ENCODE measurements around the gene BMPR1B. TPM values are rescaled to one million over a fixed set of nuclear protein-coding genes. Genes with fewer than 3 reads are reported as not detected.

BMPR1B gene
- total RNA-seq, 1 donor from 2014 or later: not detected

DNA sequence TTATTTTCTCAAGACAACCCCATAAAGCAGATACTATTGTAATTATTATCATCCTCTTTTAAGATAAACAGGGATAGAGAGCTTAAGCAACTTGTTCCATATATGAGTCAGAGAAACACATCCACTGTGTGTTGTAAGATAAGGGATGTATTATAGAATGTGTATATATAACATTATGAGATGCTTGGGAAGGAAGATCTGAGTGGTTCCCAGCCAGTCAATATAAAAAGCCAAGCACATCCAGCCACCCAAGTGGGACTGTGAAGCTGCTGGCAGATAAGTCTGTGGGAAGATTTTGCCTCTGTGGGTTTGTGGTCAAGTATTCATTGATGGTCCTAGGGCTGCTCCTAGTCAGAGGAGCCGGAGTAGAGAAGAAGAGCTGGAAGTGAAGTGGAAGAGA, 16.5 kb upstream of the BMPR1B start:
- Mint-ChIP-seq H3K27me3 (ENCODE audit: insufficient read depth) (no peaks in the 10 kb centered on the region), H3K9me3 (no peaks in the 10 kb centered on the region), H3K4me1 (ENCODE audit: low read depth) (no peaks in the 10 kb centered on the region), H3K36me3 (ENCODE audit: low read depth) (no peaks in the 10 kb centered on the region), H3K27ac (no peak overlapping the region), H3K4me3 (no peak overlapping the region)
- no peak for DNase-seq (ENCODE audit: low spot score)
- intact Hi-C loops (cut with micrococcal nuclease): loop anchor here (10.0 kb wide), 1 partner anchor 633 kb away; no protein-coding TSS in a partner anchor

DNA sequence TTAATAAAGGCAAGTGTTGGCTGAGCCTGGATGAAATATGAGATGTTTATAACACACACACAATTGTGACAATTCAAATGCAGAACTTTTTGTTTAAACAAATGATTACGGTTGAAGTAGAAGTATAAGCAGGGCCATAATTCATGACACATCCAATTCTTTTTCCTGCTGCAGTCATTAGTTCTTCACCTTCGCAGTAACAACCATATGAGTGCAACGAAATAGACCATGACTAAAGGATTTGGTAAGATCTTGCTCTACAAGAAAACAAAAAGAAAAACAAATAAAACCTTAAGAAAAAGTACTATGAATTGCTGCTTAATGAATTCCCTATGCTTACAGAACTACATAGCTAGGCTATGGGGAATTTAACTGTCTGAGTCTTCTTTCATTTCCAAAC, 13.9 kb upstream of the BMPR1B start:
- H3K27ac Mint-ChIP-seq: no peak overlapping the region
- no peaks in the 10 kb centered on the region for H3K27me3 Mint-ChIP-seq (ENCODE audit: insufficient read depth)
- DNase-seq (ENCODE audit: low spot score): no peak
- no peak overlapping the region for H3K4me3 Mint-ChIP-seq
- intact Hi-C loops (cut with micrococcal nuclease): loop anchor here (10.0 kb wide), 1 partner anchor 631 kb away; no protein-coding TSS in a partner anchor
- no peaks in the 10 kb centered on the region for H3K9me3 Mint-ChIP-seq
- H3K36me3 Mint-ChIP-seq (ENCODE audit: low read depth): no peaks in the 10 kb centered on the region
- H3K4me1 Mint-ChIP-seq (ENCODE audit: low read depth): no peaks in the 10 kb centered on the region

DNA sequence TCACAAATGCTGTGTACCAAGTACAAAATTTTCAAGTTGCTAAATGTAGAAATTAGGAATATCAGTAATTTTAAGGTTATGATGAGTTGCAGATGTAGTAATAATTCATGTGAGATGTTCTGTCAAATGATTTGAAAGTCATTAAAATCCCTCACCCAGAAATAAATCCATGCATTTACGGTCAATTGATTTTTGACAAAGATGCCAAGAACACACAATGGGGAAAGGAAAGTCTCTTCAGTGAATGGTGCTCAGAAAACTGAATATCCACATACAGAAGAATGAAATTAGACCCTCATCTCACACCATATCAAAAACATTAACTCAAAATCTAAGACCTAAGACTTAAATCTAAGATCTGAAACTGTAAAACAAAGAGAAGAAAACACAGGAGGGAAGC, 12.9 kb upstream of the BMPR1B start:
- intact Hi-C loops (cut with micrococcal nuclease): loop anchor here (10.0 kb wide), 1 partner anchor 630 kb away; no protein-coding TSS in a partner anchor
- H3K27me3 Mint-ChIP-seq (ENCODE audit: insufficient read depth): peaks cover 2% of the 10 kb centered on the region
- no peaks in the 10 kb centered on the region for H3K4me1 Mint-ChIP-seq (ENCODE audit: low read depth)
- no peaks in the 10 kb centered on the region for H3K9me3 Mint-ChIP-seq
- no peaks in the 10 kb centered on the region for H3K36me3 Mint-ChIP-seq (ENCODE audit: low read depth)
- H3K4me3 Mint-ChIP-seq: no peak overlapping the region
- H3K27ac Mint-ChIP-seq: no peak overlapping the region
- no peak for DNase-seq (ENCODE audit: low spot score)

DNA sequence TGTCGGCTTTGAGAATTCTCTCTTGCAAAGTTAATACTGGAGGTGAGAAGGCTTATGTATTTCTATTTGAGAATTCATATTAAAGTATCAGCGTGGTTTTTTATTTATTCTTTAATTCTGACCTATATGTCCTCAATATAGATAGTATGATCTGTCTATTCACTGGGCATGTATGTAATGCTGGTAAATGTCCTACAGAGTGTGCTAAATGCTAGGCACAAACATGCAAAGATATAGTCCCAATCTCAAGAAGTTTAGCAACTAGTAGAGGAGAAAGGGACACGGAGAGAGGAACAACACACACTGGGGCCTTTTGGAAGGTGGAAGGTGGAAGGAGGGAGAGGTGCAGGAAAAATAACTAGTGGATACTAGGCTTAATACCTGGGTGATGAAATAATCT, 11.0 kb upstream of the BMPR1B start:
- H3K4me1 Mint-ChIP-seq (ENCODE audit: low read depth): no peaks in the 10 kb centered on the region

DNA sequence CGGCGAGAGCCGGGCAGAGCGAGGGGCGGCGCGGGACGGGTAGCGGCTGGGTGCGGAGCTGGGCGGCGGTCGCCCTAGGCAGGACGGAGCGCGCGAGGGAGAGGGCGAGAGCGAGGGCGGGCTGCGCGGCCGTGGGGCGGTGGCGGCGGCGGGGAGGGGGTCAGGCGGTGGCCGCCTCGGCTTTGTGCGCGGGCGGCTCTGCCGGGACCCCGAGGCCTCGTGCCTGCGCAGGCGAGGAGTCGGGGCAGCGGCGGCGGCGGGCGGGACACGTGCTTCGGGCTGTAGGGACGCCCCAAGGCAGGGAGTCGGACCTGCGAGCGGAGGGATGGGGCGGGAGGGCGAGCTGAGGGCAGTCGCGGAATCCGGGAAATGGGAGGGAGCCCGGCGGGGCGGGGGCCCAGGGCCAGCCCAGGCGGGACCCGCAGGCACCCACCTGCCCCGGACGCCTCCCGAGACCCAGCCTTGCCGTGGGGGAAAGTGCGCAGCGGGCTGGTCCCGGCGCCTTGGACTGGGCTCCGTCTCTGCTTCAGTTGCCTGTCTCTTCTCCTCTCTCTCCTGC, 465 bp downstream of the BMPR1B start:
- no peak overlapping the region for H3K4me3 Mint-ChIP-seq

More for the DNA sequence above, 11.0 kb upstream of the BMPR1B start:
- Mint-ChIP-seq H3K9me3 (no peaks in the 10 kb centered on the region), H3K4me3 (no peak overlapping the region), H3K27ac (no peak overlapping the region), H3K27me3 (ENCODE audit: insufficient read depth) (peaks cover 6% of the 10 kb centered on the region), H3K36me3 (ENCODE audit: low read depth) (no peaks in the 10 kb centered on the region)
- intact Hi-C loops (cut with micrococcal nuclease): loop anchor here (10.0 kb wide), 1 partner anchor 628 kb away; no protein-coding TSS in a partner anchor
- DNase-seq (ENCODE audit: low spot score): no peak

DNA sequence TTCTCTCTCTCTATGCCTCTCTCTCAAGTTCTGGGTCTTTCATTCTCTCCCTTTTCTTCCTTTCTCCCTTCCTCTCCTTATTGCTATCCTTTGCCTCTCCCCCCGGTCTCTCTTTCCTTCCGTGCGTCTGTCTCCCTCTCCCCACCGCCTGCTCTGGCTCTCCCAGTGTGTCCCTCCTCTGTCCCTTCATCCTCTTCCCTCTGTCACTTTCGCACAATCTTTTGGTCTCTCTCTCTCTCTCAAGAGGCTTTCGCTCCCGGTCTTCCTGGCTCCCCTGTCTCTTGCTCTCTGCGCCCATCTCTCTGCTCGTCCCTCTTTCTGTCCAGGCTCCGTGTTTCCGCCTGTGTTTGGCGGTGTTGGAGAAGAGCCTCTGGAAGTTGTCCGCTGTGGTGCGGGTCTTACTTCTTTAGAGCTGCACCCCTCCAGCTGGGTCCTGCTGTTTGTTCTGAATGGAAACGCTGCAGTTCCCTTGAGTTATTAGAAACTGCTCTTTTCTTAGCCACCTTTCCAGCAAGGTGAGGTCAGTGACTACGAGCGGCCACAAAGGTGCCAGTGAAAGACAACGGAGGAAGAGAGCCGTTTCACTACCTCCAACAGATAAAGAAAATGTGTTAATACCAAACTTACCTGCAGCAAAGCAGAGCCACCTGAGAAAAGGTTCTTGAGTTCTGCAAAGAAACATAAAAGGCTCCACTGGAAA, 1.1 kb downstream of the BMPR1B start:
- Mint-ChIP-seq H3K27me3 (ENCODE audit: insufficient read depth) (peaks cover 56% of the 10 kb centered on the region), H3K4me1 (ENCODE audit: low read depth) (peaks cover 16% of the 10 kb centered on the region), H3K9me3 (no peaks in the 10 kb centered on the region), H3K4me3 (peak overlapping the region; percentile 69), H3K27ac (no peak overlapping the region), H3K36me3 (ENCODE audit: low read depth) (no peaks in the 10 kb centered on the region)
- intact Hi-C loops (cut with micrococcal nuclease): no loop called here
- DNase-seq (ENCODE audit: low spot score): no peak

More for the DNA sequence above, 465 bp downstream of the BMPR1B start:
- Mint-ChIP-seq H3K4me1 (ENCODE audit: low read depth) (peaks cover 16% of the 10 kb centered on the region), H3K27me3 (ENCODE audit: insufficient read depth) (peaks cover 58% of the 10 kb centered on the region), H3K36me3 (ENCODE audit: low read depth) (no peaks in the 10 kb centered on the region), H3K27ac (no peak overlapping the region), H3K9me3 (no peaks in the 10 kb centered on the region)
- DNase-seq (ENCODE audit: low spot score): no peak
- intact Hi-C loops (cut with micrococcal nuclease): no loop called here

DNA sequence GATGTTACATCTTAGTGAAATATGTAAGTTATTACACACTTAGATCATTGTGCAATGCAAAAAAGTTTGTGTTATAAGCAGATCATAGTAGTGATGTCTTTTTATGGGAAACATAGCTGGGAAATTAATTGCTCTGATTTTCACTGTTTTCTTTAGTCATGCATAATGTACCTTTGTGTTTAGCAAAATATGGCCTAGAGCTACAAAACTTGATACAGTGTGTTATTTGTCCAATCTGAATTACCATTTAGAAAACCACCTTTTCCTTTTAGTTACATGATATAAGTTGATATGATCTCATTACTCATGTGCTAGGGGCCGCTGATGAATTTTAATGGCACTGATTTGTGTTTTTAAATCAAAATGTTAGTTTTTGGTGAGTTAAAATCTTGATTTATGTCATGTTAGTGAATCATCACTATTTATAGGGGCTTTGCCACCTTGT, 2.0 kb downstream of the BMPR1B start:
- Mint-ChIP-seq H3K4me1 (ENCODE audit: low read depth) (peaks cover 16% of the 10 kb centered on the region), H3K27ac (no peak overlapping the region), H3K27me3 (ENCODE audit: insufficient read depth) (peaks cover 50% of the 10 kb centered on the region), H3K4me3 (no peak overlapping the region), H3K36me3 (ENCODE audit: low read depth) (no peaks in the 10 kb centered on the region), H3K9me3 (no peaks in the 10 kb centered on the region)
- DNase-seq (ENCODE audit: low spot score): no peak
- intact Hi-C loops (cut with micrococcal nuclease): no loop called here

DNA sequence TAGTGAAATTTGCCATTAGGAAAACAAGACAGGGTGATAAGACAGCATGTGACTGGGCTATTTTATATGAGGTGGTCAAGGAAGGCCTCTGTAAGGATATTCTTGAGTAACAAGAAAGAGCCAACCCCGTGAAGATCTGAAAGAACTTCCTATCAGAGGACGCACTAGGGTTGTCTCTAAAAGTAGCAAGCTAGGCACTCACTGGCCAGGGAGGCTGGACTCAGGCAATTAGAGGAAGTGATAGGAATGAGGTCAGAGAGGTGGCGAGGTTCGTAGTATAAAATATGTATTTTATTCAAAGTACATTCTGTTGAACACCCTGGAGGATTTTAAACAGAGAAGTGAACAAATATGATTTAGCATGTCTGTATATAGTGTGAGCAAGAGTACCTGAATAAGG, 4.6 kb downstream of the BMPR1B start:
- intact Hi-C loops (cut with micrococcal nuclease): no loop called here
- H3K9me3 Mint-ChIP-seq: no peaks in the 10 kb centered on the region
- no peak overlapping the region for H3K4me3 Mint-ChIP-seq
- no peaks in the 10 kb centered on the region for H3K36me3 Mint-ChIP-seq (ENCODE audit: low read depth)
- DNase-seq (ENCODE audit: low spot score): no peak
- H3K4me1 Mint-ChIP-seq (ENCODE audit: low read depth): peaks cover 9% of the 10 kb centered on the region
- no peak overlapping the region for H3K27ac Mint-ChIP-seq
- peaks cover 30% of the 10 kb centered on the region for H3K27me3 Mint-ChIP-seq (ENCODE audit: insufficient read depth)

DNA sequence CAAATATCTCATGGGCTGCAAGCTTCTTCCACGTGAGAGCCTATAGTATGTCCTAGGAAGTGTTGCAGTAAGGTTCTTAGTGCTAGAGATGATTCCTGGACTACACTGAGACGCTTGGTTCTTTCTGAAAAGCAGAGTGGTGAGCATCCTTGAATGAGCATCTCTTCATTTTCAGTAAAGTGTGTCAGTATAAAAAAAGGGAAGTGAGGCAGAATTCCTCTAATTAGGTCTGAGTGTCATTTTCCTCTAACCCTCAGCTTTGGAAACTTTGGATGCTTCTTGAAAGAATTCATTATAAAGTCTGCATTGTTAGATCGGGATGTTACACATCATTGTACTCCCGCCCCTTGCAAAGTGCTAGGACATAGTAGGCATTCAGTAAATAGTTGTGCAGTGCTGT, 5.2 kb downstream of the BMPR1B start:
- intact Hi-C loops (cut with micrococcal nuclease): no loop called here
- peaks cover 29% of the 10 kb centered on the region for H3K27me3 Mint-ChIP-seq (ENCODE audit: insufficient read depth)
- DNase-seq (ENCODE audit: low spot score): no peak
- H3K27ac Mint-ChIP-seq: no peak overlapping the region
- no peaks in the 10 kb centered on the region for H3K9me3 Mint-ChIP-seq
- H3K4me1 Mint-ChIP-seq (ENCODE audit: low read depth): peaks cover 7% of the 10 kb centered on the region
- no peak overlapping the region for H3K4me3 Mint-ChIP-seq
- H3K36me3 Mint-ChIP-seq (ENCODE audit: low read depth): no peaks in the 10 kb centered on the region

DNA sequence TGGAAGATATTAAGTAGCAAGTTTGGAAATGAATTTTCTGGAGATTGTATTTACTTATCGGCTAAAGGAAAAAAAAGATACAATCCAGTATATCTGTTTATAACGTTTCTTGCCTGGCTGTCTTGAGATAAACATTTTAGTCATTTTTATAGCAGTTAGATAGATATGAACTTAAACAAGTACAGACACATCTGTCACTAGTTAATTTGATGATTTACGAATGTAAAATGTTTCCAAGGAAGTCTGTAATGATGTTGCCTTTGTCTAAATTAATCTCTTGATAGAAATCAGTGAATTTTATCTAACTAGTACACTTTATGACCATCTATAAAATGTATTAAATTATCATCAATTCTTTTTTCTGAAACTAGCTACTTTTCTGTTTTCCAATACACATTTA, 5.7 kb downstream of the BMPR1B start:
- H3K27me3 Mint-ChIP-seq (ENCODE audit: insufficient read depth): peaks cover 31% of the 10 kb centered on the region

DNA sequence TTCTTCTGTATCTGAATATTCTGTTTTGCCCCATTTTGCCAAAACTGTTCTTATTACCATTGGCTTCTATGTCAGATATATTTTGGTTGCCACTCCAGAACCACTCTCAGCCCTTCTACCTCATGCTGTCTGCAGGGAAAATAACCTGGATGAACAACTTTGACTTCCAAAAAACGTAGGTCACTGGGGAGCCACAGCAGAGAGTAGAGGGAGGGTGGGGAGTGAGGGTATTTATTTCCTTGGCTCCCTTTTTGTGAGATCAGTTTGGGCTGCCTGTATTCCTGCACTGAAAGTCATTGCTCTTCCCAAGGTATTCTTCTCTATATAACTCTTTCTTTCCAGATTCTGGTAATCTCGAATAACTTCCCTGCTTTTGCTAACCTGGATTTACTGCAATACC, 6.3 kb downstream of the BMPR1B start:
- peaks cover under 1% of the 10 kb centered on the region for H3K4me1 Mint-ChIP-seq (ENCODE audit: low read depth)
- H3K27me3 Mint-ChIP-seq (ENCODE audit: insufficient read depth): peaks cover 27% of the 10 kb centered on the region
- H3K4me3 Mint-ChIP-seq: no peak overlapping the region
- intact Hi-C loops (cut with micrococcal nuclease): no loop called here
- no peaks in the 10 kb centered on the region for H3K36me3 Mint-ChIP-seq (ENCODE audit: low read depth)
- H3K9me3 Mint-ChIP-seq: no peaks in the 10 kb centered on the region
- DNase-seq (ENCODE audit: low spot score): no peak
- no peak overlapping the region for H3K27ac Mint-ChIP-seq

More for the DNA sequence above, 5.7 kb downstream of the BMPR1B start:
- Mint-ChIP-seq H3K36me3 (ENCODE audit: low read depth) (no peaks in the 10 kb centered on the region), H3K27ac (no peak overlapping the region), H3K9me3 (no peaks in the 10 kb centered on the region), H3K4me3 (no peak overlapping the region), H3K4me1 (ENCODE audit: low read depth) (peaks cover 6% of the 10 kb centered on the region)
- no peak for DNase-seq (ENCODE audit: low spot score)
- intact Hi-C loops (cut with micrococcal nuclease): no loop called here

DNA sequence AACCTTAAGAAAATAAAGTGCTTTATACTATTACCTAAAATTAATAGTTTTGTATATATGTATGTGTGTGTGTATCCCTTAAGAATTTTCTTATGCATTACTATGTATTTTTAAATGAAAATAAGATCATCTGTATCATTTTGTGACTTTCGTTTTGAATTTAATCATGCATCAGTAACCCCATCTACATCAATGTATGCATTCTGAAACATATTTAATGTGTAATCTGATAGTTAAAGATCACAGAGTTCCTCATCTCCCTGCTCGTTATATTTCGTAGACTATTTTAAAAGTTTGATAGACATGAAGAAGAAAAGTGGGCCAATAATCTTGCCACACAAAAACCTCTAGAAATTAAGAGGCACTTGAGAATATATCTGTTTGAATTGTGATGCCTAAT, 7.4 kb downstream of the BMPR1B start:
- H3K4me3 Mint-ChIP-seq: no peak overlapping the region
- H3K27ac Mint-ChIP-seq: no peak overlapping the region
- no peaks in the 10 kb centered on the region for H3K36me3 Mint-ChIP-seq (ENCODE audit: low read depth)
- intact Hi-C loops (cut with micrococcal nuclease): no loop called here
- H3K9me3 Mint-ChIP-seq: no peaks in the 10 kb centered on the region
- DNase-seq (ENCODE audit: low spot score): no peak
- H3K27me3 Mint-ChIP-seq (ENCODE audit: insufficient read depth): peaks cover 19% of the 10 kb centered on the region
- no peaks in the 10 kb centered on the region for H3K4me1 Mint-ChIP-seq (ENCODE audit: low read depth)

DNA sequence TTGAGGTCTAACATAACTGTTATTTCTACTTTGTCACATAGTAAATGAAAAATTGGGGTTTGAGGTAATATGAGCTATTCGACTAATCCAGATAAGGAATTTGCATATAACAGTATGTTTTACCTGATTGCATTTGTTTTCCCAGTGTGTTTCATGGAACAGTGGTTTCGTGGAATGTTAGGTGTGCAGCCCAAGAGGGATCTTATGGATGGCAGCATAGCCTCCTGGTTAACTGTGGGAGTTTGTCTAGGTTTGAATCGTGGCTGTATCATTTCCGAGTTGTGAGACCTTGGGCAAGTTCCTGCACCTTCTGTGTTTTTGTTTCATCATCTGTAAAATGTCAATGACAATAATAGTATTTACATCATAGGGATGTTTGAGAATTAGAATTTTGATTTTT, 7.9 kb downstream of the BMPR1B start:
- DNase-seq (ENCODE audit: low spot score): no peak
- Mint-ChIP-seq H3K27ac (no peak overlapping the region), H3K27me3 (ENCODE audit: insufficient read depth) (peaks cover 16% of the 10 kb centered on the region), H3K4me1 (ENCODE audit: low read depth) (no peaks in the 10 kb centered on the region), H3K9me3 (no peaks in the 10 kb centered on the region), H3K36me3 (ENCODE audit: low read depth) (no peaks in the 10 kb centered on the region), H3K4me3 (no peak overlapping the region)
- intact Hi-C loops (cut with micrococcal nuclease): no loop called here
